Neural crest cell (in vitro differentiated cells): ENCODE measurements around the gene SLC25A1. TPM values are rescaled to one million over a fixed set of nuclear protein-coding genes. Genes with fewer than 3 reads are reported as not detected.

Experiments used
- DNase-seq: peaks from one replicate; pipeline ENCODE4 v3.0.0; 2021; ENCODE audit warnings: low read depth, mixed read lengths, low spot score
- H3K27ac Mint-ChIP-seq: one replicate; pipeline ENCODE4 v1.8.0; 2021; ENCODE audit warnings: mild to moderate bottlenecking, mixed read lengths; ENCODE audit not compliant: unreplicated experiment
- H3K27me3 Mint-ChIP-seq: 2 replicates; pipeline ENCODE4 v1.8.0; 2021; ENCODE audit warnings: low read depth, mild to moderate bottlenecking, mixed read lengths
- H3K36me3 Mint-ChIP-seq: 2 replicates; pipeline ENCODE4 v1.8.0; 2021; ENCODE audit warnings: low read depth, mild to moderate bottlenecking, mixed read lengths
- H3K4me1 Mint-ChIP-seq: 2 replicates; pipeline ENCODE4 v1.8.0; 2021; ENCODE audit warnings: mixed read lengths
- H3K4me3 Mint-ChIP-seq: one replicate; pipeline ENCODE4 v1.8.0; 2021; ENCODE audit warnings: mild to moderate bottlenecking, mixed read lengths
- H3K9me3 Mint-ChIP-seq: 2 replicates; pipeline ENCODE4 v1.8.0; 2021; ENCODE audit warnings: mixed read lengths
- CTCF ChIP-seq: fragments of 200-600 bp; sonication (generic); conservative IDR thresholded peaks from 2 replicates; pipeline ENCODE4 v1.5.0; 2021; ENCODE audit warnings: antibody characterized with exemption, mild to moderate bottlenecking
- total RNA-seq: library from RNA; stranded (reverse); gene quantifications from 2 replicates; pipeline ENCODE4 v1.2.1, GENCODE V29; 2021

The SLC25A1 gene
- total RNA-seq, 1 donor from 2014 or later: 173 TPM

- TF ChIP-seq CTCF: no peak
- Mint-ChIP-seq H3K27ac (no peak overlapping the region), H3K9me3 (no peaks in the 10 kb centered on the region), H3K27me3 (no peaks in the 10 kb centered on the region), H3K4me1 (peaks cover 3% of the 10 kb centered on the region), H3K4me3 (no peak overlapping the region), H3K36me3 (no peaks in the 10 kb centered on the region)
- no peak for DNase-seq
Measured at GRCh38 chr22:19213001-19213400, 34.5 kb upstream of the SLC25A1 start.

- TF ChIP-seq CTCF: no peak
- H3K9me3 Mint-ChIP-seq: no peaks in the 10 kb centered on the region
- no peaks in the 10 kb centered on the region for H3K36me3 Mint-ChIP-seq
- no peak for DNase-seq
- H3K27ac Mint-ChIP-seq: no peak overlapping the region
- H3K4me1 Mint-ChIP-seq: no peaks in the 10 kb centered on the region
- no peak overlapping the region for H3K4me3 Mint-ChIP-seq
- H3K27me3 Mint-ChIP-seq: no peaks in the 10 kb centered on the region
Measured at GRCh38 chr22:19212302-19212870, 33.9 kb upstream of the SLC25A1 start.

DNA sequence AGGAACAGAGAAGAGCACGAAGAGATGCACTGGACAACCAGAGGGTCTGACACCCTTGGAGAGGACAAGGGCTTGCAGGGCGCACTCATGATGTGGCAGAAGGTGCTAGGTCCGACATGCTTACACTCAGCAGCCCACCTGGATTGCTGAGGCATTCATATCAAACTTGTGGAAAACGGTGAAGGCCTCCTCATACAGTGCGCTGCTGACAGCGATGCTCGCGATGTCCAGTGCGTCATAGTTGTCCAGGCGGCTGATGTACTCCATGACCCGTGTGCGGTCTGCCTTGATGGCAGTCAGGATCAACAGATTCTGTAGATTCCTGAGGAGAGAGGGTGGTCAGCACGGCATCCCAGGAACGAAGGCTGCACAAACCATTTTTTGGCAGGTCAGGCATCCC, 31.7 kb upstream of the SLC25A1 start:
- H3K4me3 Mint-ChIP-seq: no peak overlapping the region
- H3K4me1 Mint-ChIP-seq: no peaks in the 10 kb centered on the region
- TF ChIP-seq CTCF: no peak
- DNase-seq: no peak
- H3K9me3 Mint-ChIP-seq: no peaks in the 10 kb centered on the region
- no peaks in the 10 kb centered on the region for H3K36me3 Mint-ChIP-seq
- H3K27me3 Mint-ChIP-seq: no peaks in the 10 kb centered on the region
- no peak overlapping the region for H3K27ac Mint-ChIP-seq

DNA sequence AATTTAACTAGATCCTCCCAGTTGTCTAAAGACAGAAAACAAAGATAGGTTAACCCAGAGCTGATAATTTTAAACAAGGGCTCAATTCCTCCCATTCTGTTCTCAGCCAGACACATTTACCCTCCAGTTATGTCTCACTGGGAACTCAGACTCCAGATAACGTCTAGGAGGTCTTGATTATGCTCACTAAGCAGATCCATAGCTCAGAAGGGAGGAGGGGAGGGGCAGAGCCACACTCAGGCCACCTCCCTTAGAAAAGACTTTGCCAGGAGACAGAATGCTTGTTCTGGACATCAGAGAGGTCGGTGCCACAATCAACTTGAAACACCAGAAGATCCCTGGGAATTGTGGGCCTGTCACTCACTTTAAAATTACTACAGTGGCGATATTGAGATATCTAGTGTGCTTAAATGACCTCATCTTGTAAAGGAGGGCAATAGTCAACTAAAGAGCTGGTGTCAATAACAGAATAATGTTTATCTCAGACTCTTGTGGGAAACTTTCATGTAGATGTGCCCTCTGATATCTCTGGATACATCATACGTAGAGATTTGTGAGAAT, 29.8 kb upstream of the SLC25A1 start:
- no peak overlapping the region for H3K27ac Mint-ChIP-seq
- H3K4me1 Mint-ChIP-seq: no peaks in the 10 kb centered on the region
- H3K27me3 Mint-ChIP-seq: no peaks in the 10 kb centered on the region

DNA sequence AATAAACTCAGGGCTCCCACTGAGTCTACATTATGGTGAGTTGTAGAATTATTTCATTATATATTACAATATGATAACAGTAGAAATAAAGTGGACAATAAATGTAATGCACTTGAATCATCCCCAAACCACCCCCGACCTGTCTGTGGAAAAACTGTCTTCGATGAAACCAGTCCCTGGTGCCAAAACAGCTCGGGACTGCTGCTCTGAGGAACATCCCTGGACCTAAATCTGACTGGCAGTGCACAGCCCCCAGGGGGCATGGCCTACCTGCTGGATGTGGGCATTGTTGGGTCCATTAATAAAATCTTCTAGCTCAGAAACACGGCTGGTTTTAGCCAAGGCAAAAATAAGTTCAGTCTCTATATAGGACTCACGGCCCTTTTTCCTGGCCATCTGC, 29.3 kb upstream of the SLC25A1 start:
- H3K4me3 Mint-ChIP-seq: no peak overlapping the region
- no peak for DNase-seq
- no peaks in the 10 kb centered on the region for H3K4me1 Mint-ChIP-seq
- TF ChIP-seq CTCF: no peak
- no peaks in the 10 kb centered on the region for H3K27me3 Mint-ChIP-seq
- H3K27ac Mint-ChIP-seq: no peak overlapping the region
- H3K9me3 Mint-ChIP-seq: no peaks in the 10 kb centered on the region
- peaks cover under 1% of the 10 kb centered on the region for H3K36me3 Mint-ChIP-seq

More for the DNA sequence above, 29.8 kb upstream of the SLC25A1 start:
- Mint-ChIP-seq H3K36me3 (no peaks in the 10 kb centered on the region), H3K4me3 (no peak overlapping the region), H3K9me3 (no peaks in the 10 kb centered on the region)
- no peak for DNase-seq
- TF ChIP-seq CTCF: no peak
